HepG2 (cell line): ENCODE data around the gene PTCD1. TPM values are rescaled to one million over a fixed set of nuclear protein-coding genes. Genes with fewer than 3 reads are reported as not detected.

ENCODE experiments used
- ASH2L ChIP-seq: fragments of 300-600, 200-600 bp; sonication (generic); IDR thresholded peaks from 2 replicates; pipeline ENCODE4 v1.7.0; 2017; ENCODE audit warnings: low read depth, mild to moderate bottlenecking, moderate library complexity, mixed read lengths, low read length; ENCODE audit not compliant: insufficient read length
- ATF4 ChIP-seq, 2 experiments: fragments of 450-650 bp in 1 of 2; sonication (generic) in 1 of 2; formaldehyde crosslinking; IDR thresholded peaks; 2 replicates each; pipeline versions ENCODE4 v1.5.0 to v1.8.0; 2020 to 2022; ENCODE audit warnings: mild to moderate bottlenecking in 1 of 2, missing genetic modification reagents in 1 of 2
- CREB1 ChIP-seq, 2 experiments: fragments of 450-650 bp in 1 of 2; IDR thresholded peaks; 2 replicates each; pipeline ENCODE4 v1.6.1; 2016 to 2017; ENCODE audit warnings: control low read depth in 1 of 2, mild to moderate bottlenecking in 1 of 2, missing compliant biosample characterization in 1 of 2, missing genetic modification characterization in 1 of 2
- GTF2F1 ChIP-seq: fragments of 150-350 bp; IDR thresholded peaks from 2 replicates; pipeline ENCODE4 v1.6.1; 2014; ENCODE audit warnings: low read length
- HHEX ChIP-seq: IDR thresholded peaks from 2 replicates; pipeline ENCODE4 v1.6.1; 2016; ENCODE audit warnings: control low read depth
- HNF1A ChIP-seq, 2 experiments: sonication (generic) in 1 of 2; formaldehyde crosslinking in 1 of 2; IDR thresholded peaks; 2 replicates each; pipeline versions ENCODE4 v1.4.0 to v1.6.1; 2016 to 2020; ENCODE audit warnings: borderline replicate concordance in 1 of 2, low read depth in 1 of 2, mild to moderate bottlenecking in 1 of 2, missing genetic modification reagents in 1 of 2
- IKZF4 ChIP-seq: sonication (generic); formaldehyde crosslinking; IDR thresholded peaks from 2 replicates; pipeline ENCODE4 v1.5.1; 2020; ENCODE audit warnings: borderline replicate concordance, mild to moderate bottlenecking, low read depth, missing genetic modification reagents; ENCODE audit errors: not compliant biosample characterization
- MAZ ChIP-seq, 2 experiments: sonication (generic) in 1 of 2; formaldehyde crosslinking in 1 of 2; IDR thresholded peaks; 2 replicates each; pipeline versions ENCODE4 v1.5.0 to v1.6.1; 2012 to 2020; ENCODE audit warnings: low read depth in 2 of 2, mild to moderate bottlenecking in 2 of 2, borderline replicate concordance in 1 of 2, improper control_type of control experiment in 1 of 2, low read length in 1 of 2, missing genetic modification reagents in 1 of 2, moderate library complexity in 1 of 2
- NAIF1 ChIP-seq: sonication (generic); formaldehyde crosslinking; IDR thresholded peaks from 2 replicates; pipeline ENCODE4 v1.5.0; 2020; ENCODE audit warnings: mild to moderate bottlenecking, missing genetic modification reagents, borderline replicate concordance
- NCOA1 ChIP-seq: sonication (generic); formaldehyde crosslinking; IDR thresholded peaks from 2 replicates; pipeline ENCODE4 v1.9.0; 2021; ENCODE audit warnings: missing genetic modification reagents
- TGIF2 ChIP-seq: IDR thresholded peaks from 2 replicates; pipeline ENCODE4 v1.6.1; 2016; ENCODE audit warnings: control low read depth, missing compliant biosample characterization
- ZNF12 ChIP-seq: sonication (generic); formaldehyde crosslinking; IDR thresholded peaks from 2 replicates; pipeline ENCODE4 v1.5.0; 2020; ENCODE audit warnings: missing genetic modification reagents
- ZNF484 ChIP-seq: sonication (generic); formaldehyde crosslinking; IDR thresholded peaks from 2 replicates; pipeline ENCODE4 v1.5.1; 2020; ENCODE audit warnings: mild to moderate bottlenecking, low read depth, missing genetic modification reagents, borderline replicate concordance
- ZNF543 ChIP-seq: sonication (generic); formaldehyde crosslinking; IDR thresholded peaks from 2 replicates; pipeline ENCODE4 v1.4.0; 2020; ENCODE audit warnings: mild to moderate bottlenecking, missing genetic modification reagents
- ZNF746 ChIP-seq: sonication (generic); formaldehyde crosslinking; IDR thresholded peaks from 2 replicates; pipeline ENCODE4 v1.8.0; 2022; ENCODE audit warnings: mild to moderate bottlenecking, missing genetic modification reagents
- ZNF770 ChIP-seq: sonication (generic); formaldehyde crosslinking; IDR thresholded peaks from 2 replicates; pipeline ENCODE4 v1.5.0; 2020; ENCODE audit warnings: mild to moderate bottlenecking, missing genetic modification reagents
- ZZZ3 ChIP-seq: sonication (generic); formaldehyde crosslinking; IDR thresholded peaks from 2 replicates; pipeline ENCODE4 v1.4.0; 2020; ENCODE audit warnings: missing genetic modification reagents, mild to moderate bottlenecking, borderline replicate concordance
- polyA plus RNA-seq, 8 experiments: library from polyadenylated mRNA; depleted of rRNA in 3 of 8; stranded (reverse) in 7 of 8; unstranded in 1 of 8; fragments of >200 nt; fragmentation: Illumina TruSeq in 4 of 8; extraction: Trizol in 4 of 8; gene quantifications; 2 replicates each; pipeline versions ENCODE4 v1.2.1 to v1.2.3, GENCODE V29; 2011 to 2016; ENCODE audit warnings: low read depth in 4 of 8, missing spikeins in 1 of 8, mixed read lengths in 1 of 8; ENCODE audit not compliant: insufficient read depth in 1 of 8
- total RNA-seq, 5 experiments: library from RNA; depleted of rRNA; stranded (reverse); fragments of >200 nt; fragmentation: Illumina TruSeq; extraction: Trizol; gene quantifications; 2 replicates each; pipeline ENCODE4 v1.2.3, GENCODE V29; 2016; ENCODE audit warnings: low read depth in 1 of 5
- TF ChIP-seq, protein P1 (sequence below): IDR thresholded peaks from 2 replicates; pipeline ENCODE4 v1.6.1; 2016; ENCODE audit warnings: missing compliant biosample characterization, missing genetic modification reagents, borderline replicate concordance

PTCD1 gene
- total and polyA plus RNA-seq, 2 of the 13 experiments (the other 11 are each of a cell fraction or from before 2014, with no cell fraction given) = 3.0 to 8.4 TPM

GRCh38 chr7:99472561-99473314 lies 34.1 kb upstream of the PTCD1 start, which contains the start of gene ZNF789 (continued):
- TF ChIP-seq HNF1A (IDR thresholded peaks at IDR 0.05; ENCODE audit: low read depth) (no peak), HNF1A (CRISPR knock-in tag; IDR thresholded peaks at IDR 0.05; ENCODE audit: borderline replicate concordance) (peak; percentile 65; the same call in 1 of the 2 replicates), ZNF543 (CRISPR knock-in tag) (peak; percentile 52; the same call in 1 of the 2 replicates), ATF4 (CRISPR knock-in tag; IDR thresholded peaks at IDR 0.05) (0 out of 4 replicates have a peak, but pooled peaks of 1 of the 2 experiments have one; percentile 22), ZNF770 (CRISPR knock-in tag) (no peak), NCOA1 (CRISPR knock-in tag) (peak; percentile 70; the same call in 1 of the 2 replicates), TGIF2 (CRISPR knock-in tag) (peak; percentile 73; the same call in 1 of the 2 replicates), GTF2F1 (0 out of 2 replicates have a peak, but pooled peaks have one; percentile 63), HHEX (CRISPR knock-in tag) (no peak), ZNF12 (CRISPR knock-in tag) (no peak), NAIF1 (0 out of 2 replicates have a peak, but pooled peaks have one; percentile 15), MAZ (IDR thresholded peaks at IDR 0.05; ENCODE audit: borderline replicate concordance, low read depth, low read length) (0 out of 2 replicates have a peak, but pooled peaks have one; percentile 27), MAZ (CRISPR knock-in tag; IDR thresholded peaks at IDR 0.05; ENCODE audit: low read depth) (peak; percentile 80), ZZZ3 (CRISPR knock-in tag) (peak; percentile 49; the same call in 1 of the 2 replicates), ASH2L (peak; percentile 83), ZNF746 (peak; percentile 49; the same call in 1 of the 2 replicates), IKZF4 (CRISPR knock-in tag) (no peak), CREB1 (IDR thresholded peaks at IDR 0.05) (peak; percentile 53), CREB1 (CRISPR knock-in tag; IDR thresholded peaks at IDR 0.05) (peak; percentile 80), ZNF484 (CRISPR knock-in tag) (no peak)
- TF ChIP-seq, protein P1, sequence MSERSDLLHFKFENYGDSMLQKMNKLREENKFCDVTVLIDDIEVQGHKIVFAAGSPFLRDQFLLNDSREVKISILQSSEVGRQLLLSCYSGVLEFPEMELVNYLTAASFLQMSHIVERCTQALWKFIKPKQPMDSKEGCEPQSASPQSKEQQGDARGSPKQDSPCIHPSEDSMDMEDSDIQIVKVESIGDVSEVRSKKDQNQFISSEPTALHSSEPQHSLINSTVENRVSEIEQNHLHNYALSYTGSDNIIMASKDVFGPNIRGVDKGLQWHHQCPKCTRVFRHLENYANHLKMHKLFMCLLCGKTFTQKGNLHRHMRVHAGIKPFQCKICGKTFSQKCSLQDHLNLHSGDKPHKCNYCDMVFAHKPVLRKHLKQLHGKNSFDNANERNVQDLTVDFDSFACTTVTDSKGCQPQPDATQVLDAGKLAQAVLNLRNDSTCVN (CRISPR knock-in tag) = no peak
